HG02610 (cell line): ENCODE measurements around the gene VRK1.

Experiments used
- ATAC-seq: cut with Tn5 transposase; IDR thresholded peaks from one replicate; pipeline ENCODE4 v1.9.1; 2021; ENCODE audit warnings: mild to moderate bottlenecking, moderate library complexity; ENCODE audit not compliant: unreplicated experiment

VRK1 gene

DNA sequence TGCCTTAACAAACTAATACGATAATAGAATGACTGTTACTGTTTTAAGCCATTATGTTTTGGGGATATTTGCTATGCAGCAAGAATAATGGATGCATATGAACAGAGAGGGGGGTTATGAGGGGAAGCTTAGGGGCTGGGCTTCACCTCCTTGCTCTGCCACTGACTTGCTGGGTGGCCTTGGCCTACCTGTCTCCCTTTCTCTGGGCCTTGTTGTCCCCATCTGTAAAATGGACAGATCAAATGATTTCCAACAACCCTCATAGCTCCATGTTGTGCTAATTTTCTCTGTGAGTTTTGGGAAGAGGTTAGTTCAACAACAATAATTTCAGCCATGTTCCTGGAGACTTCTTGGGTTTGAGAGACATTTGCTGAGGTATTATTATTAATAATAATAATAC lies 119.6 kb downstream of the VRK1 start:
- no peak for ATAC-seq

DNA sequence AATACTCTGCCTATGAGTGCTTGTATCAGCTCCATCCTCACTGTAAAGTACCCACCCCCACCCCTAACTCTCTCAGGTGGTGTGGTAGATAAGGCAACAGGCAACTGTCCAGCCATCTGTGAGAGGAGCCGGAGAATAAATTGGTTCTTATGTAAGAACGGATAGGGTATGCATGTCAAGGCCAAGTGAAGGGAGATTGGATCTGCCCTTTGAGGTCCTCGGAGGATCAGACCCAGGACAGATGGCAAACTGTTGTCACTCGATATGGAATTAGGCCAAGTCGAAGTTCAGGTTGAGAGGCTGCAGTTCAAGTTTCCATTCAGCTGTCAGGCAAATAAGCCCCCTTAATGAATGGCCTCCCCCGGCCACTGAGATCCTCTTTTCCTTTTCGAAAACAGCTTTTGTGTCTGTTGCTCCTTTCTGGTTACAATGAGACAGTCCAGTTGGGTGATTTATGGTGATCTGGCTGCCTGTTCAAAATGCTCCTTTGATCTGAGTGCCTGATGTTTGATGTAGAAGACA lies 120.3 kb downstream of the VRK1 start:
- no peak for ATAC-seq

DNA sequence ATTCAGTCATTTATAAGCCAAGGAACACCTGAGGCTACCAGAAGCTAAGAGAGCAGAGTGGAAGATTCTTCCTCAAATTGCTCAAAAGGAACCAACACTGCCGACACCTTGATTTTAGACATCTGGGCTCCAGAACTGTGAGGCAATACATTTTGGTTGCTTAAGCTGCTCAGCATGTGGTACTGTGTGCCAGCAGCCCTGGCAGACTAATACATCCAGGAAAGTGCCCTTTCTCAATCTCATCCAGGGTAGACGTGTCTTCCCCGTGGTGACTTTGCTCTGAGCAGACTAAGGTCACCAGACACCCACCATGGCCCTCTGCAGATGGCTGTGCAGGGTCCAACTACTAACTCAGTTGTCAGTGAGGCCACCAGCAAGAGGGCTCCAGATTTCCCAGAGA lies 122.8 kb downstream of the VRK1 start:
- ATAC-seq: no peak

DNA sequence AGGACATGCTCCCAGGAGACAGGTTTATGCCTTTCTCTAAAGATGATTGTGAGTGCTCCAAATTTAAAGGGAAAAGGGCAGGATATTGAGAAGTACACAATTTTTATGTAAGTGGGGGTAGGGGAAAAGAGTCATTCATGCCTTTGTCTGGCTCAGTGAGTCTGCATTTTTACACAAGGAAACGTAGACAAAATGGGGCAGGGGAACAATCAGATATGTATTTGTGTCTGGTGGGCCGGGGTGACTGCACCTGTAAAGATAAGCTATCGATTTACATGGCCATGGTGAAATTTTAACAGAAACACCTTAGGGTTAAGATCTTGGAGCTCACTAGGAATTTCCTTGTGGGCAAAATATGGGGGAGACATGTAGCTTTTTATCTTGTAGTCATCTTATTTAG lies 123.6 kb downstream of the VRK1 start:
- ATAC-seq: no peak

GRCh38 chr14:96922986-96923385 lies 125.8 kb downstream of the VRK1 start:
- no peak for ATAC-seq

DNA sequence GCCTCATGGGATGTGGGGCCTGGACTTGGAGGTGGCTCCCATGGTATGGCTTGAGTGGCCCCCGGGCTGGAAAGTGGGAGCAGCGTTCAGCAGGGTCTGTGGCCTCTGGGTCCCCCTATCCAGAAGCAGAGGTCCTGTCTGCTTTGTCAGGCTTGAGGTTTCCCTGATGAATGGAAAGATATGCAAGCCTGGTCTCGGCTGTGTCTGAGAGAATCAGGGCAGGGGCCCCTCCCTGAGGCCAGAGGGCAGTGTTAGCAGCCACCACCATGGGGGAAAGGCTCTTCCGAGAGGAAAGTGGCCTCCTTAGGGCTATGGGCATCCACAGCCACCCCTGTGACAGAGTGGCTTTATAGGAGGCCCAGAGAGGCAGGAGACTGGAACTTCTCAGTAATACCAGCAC lies 128.2 kb downstream of the VRK1 start:
- no peak for ATAC-seq

- no peak for ATAC-seq
Observed at GRCh38 chr14:96926001-96926400, 128.8 kb downstream of the VRK1 start.

DNA sequence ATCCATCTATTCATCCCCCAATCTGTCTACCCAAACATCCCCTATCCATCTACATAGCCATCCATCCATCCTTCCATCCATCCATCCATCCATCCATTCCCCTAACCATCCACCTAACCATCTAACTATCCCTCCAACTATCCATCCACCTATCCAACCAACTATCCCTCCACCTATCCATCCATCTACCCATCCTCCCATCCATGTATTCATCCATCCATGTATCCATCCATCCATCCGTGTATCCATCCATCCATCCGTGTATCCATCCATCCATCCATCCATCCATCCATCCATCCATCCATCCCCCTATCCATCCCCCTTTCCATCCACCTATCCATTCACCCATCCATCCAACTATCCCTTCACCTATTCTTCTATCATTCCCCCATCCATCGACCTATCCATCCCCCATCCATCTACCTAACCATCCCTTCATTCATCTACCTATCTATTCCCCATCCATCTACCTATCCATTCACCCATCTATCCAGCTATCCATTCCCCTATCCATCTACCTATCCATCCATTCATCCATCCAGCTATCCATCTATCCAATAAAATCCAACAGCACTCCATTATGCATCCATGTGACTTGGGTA lies 131.7 kb downstream of the VRK1 start:
- no peak for ATAC-seq

DNA sequence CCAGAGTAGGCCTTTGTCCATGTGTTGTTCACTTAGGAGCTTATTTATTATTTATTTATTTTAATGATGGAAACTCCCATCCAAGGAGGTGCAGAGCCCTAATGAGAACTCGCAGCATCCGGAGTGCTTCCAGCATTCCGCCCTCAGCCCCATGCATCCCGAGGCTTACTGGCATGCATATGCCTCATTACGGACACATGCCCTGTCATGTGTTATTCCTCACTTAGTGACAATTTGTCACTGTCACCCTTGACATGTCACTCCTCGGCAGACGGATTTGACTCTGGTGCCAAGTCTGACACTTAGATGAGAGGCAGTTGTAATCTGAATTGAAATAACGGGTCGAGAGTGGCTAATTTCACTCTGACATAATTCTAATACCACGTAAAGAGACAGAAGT lies 132.8 kb downstream of the VRK1 start:
- no peak for ATAC-seq

GRCh38 chr14:96930526-96930925 lies 133.3 kb downstream of the VRK1 start:
- no peak for ATAC-seq
